T-helper 2 cell (primary cell): Measurements from ENCODE around the gene CATSPER1.
"Not testable (repeated sequence)": the region's sequence is repeated elsewhere in the genome, so short reads cannot be mapped to it uniquely, and the experiment has no call there.

Experiments
- DNase-seq, 5 experiments: peaks; one replicate each; pipeline versions ENCODE4 v3.0.0 to v3.0.0-alpha.2; 2012 to 2022

Gene CATSPER1

DNA sequence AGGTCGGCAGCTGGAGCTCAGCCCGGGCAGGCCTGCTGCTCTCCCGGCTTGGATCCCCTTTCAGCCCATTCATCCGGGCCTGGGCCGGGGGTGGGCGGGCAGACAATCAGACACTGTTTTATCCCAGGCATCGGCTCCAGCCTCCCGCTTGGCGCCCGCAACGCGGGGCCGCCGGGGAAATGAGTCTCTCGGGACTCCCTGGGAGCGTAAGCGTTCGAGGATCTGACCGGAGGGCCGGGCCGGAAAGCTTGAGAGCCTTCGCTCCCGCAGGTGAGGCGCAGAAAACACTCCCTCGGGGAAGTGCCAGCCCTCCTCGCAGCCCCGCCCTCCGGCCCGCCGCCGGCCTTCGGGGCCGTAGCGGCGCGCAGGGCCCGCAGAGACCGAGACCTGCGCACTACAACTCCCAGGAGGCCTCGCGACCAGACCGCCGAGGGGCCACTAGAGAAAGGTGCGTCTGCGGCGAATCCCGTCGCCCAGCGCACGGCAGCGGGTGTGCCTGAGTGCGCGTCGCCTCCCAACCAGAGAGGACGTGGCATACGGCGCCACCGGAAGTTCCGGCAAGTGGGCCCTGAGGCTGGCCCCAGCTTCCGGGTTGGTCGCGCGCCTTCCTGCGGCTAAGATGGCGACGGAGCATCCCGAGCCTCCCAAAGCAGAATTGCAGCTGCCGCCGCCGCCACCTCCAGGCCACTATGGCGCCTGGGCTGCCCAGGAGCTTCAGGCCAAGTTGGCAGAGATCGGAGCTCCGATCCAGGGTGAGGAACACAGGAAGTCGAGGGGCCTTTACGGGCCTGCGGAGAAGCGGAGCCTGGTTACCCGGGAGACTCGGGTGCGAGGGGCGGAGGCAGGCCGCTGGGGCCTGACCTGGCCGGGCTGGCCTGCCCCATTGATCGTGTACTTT, 25.7 kb upstream of the CATSPER1 start, which contains the start of gene SF3B2:
Gene SF3B2 (plus strand): TSS at position 599 of the 898 bp plus-strand sequence. CDS start 21 bp downstream, at position 620.
- DNase-seq, result peak; percentile 88 to 100 (median 95)

DNA sequence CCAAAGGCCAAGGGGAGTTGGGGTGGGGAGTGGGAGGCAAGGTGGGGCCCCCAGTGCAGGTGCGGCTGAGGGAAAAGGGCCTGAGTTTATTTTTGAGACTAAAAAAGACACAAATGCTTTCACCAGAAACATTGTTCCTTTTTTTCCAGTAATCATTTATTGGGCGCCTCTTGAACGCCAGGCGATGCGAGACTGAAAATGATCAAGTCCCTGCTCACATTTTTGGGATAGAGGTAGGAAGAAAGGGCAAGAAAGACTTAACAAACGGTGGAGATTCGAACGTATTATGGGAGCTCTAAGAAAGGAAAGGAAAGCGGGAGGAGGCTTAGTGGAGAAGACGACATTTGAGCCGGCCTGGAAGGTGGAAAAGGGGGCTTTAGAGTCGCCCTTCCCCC, 25.1 kb upstream of the CATSPER1 start:
- no peak for DNase-seq

DNA sequence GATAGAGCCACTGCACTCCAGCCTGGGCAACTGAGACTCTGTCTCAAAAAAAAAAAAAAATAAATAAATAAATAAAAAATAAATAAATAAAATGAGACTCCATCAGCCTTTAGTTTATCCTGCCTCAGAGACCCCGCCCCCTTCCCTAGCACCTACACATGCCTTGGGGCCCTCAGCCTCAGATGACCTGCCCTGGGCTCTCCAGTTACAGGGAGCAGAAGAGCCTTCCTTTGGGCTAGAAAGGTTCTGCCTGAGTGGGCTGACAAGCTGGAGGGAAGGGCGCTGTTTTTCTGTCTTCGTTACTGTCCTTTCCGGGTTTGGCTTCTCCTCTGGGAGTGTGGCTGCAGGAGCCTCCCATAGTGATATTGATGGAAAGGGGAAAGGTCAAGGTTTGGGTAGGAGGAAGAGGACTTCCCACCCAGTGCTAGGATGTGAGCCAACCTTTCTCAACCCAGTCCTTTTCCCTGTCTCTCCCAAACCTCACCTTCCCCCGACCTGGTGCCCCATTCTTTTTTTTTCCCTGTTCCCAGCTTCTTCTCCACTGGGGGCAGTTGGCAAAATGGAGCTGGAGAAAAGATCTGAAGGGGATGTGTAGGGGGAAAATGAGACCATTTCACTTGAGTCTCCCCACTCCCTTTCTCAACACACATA, 24.4 kb upstream of the CATSPER1 start:
- no peak for DNase-seq

DNA sequence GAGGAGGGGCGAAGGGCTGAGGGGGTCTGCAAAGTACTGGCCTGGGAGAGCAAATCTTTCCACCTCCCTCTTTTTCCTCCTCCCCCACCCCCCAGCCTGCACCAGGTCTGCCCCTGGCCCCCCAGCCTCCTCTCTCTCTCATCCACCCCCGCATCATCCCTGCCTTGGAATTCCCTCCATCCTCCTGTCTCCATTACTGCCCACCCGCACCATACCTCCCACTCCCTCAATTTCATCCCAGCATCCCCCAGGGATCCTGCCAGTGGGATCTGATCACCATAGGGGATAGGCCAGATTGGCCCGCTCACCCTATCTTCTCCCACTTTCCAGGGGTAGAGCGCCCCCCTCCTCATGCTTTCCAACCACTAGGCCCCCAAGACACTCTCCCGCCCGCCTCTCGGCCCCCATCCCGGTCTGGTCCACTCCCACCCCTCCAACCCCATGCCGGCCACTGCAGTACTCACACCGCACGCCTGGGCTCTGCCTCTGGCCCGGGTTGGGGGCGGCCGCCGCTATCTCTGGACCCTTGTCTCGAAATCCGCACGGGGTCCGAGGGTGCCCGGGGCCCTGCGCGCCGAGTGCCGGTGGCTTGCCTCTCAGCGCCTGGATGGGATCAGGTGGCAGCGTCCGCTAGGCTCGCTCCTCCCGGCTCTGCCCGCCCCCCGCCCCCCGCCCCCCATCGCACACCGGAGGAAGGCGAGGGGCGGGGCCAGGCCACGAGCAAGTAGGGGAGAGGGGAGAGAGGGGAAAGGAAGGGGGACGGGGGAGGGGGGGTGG, 22.5 kb upstream of the CATSPER1 start, which contains the start of gene GAL3ST3:
Gene GAL3ST3 (minus strand): TSS at position 615 of the 777 bp plus-strand sequence. CDS start 3,746 bp downstream, outside the sequence.
- no peak for DNase-seq

- no peak for DNase-seq
Measured at GRCh38 chr11:66047541-66048365, 21.5 kb upstream of the CATSPER1 start.

DNA sequence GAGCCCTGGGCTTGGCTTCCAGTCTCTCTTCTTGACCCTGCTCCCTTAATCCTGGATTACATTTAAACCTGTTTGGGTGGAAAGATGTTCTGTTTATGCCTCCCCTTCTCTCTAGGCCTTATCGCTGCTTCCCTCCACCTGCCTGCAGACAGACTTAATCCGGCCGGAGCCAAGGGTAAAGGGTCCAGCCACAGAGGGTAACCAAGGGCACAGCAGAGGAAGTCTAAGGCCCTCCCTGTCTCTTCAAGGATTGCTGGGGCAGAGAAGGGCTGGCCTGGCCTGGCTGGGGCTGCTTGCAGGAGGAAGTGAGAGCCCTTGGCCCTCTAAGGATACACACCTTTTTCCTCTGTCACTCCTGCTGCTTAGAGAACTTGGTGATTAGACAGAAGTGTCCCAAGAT, 20.6 kb upstream of the CATSPER1 start:
- DNase-seq, result no peak

DNA sequence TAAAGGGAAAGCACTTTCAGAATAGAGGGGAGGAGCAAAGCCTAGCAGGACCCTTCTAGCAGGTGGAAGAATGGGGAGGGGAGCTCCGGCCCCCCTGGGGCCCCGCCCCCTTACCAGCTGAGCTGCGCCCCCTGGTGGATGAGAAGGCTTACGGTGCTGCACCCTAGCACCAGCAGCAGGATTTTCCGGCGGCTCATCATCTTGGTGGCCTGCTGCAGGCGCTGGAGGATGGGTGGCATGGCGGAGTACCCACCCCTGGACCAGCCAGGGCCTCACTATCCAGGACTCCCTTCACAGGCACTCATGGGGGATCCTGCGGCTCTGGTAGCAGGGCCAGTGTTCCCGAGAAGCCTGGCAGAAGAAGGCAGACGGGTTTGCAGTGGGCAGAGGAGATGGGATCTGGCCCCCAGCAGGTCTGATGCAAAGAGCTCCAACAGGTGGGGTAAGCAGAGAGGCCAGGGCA, 18.9 kb upstream of the CATSPER1 start:
- peak; percentile 66 to 83 (median 74) for DNase-seq

GRCh38 chr11:66044757-66045156, 18.5 kb upstream of the CATSPER1 start:
- no peak for DNase-seq

DNA sequence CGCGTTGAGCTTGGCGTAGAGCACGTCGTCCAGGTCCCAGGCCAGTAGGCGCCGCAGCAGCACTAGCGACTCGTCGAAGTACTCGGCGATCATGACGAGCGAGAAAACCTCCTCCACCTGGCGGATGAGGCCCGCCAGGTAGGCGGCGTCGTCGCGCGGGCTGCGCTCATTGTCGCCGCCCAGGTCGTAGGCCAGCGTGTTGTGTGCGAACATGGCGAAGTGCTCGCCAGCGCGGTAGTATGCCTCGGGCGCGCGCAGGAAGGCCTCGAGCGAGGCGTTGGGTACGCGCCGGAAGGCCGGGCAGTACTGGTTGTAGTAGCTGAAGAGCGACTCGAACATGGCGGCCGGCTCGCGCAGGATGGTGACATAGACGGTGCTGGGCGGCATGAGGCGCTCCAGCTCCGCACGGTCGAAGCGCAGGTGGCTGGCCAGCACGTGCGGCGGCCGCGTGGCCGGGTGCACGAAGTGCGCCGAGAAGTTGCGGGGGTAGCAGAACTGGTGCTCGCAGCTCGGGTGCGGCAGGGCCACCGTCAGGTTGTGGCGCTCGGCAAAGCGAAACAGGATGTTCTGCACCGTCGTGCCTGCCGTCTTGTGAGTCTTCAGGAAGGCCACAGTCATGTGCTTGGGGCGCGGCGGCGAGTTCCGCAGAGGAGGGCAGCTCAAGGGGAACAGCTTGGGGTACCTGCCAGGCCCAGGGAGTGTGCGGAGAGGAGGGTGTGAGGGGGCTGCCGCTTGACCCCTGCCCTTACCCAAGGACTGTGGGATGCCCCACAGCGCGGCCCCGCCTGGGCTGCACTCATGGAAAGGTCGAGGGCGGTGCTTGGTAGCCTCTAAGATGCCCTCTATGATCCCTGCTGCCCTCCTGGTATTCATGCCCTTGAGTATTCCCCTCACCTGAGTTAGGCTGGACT, 17.0 kb upstream of the CATSPER1 start:
- no peak for DNase-seq

- no peak for DNase-seq
Measured at GRCh38 chr11:66042227-66042995, 16.1 kb upstream of the CATSPER1 start.

GRCh38 chr11:66039765-66040164, 13.5 kb upstream of the CATSPER1 start:
- DNase-seq, result no peak

GRCh38 chr11:66037327-66037726, 11.0 kb upstream of the CATSPER1 start:
- DNase-seq, result no peak

- no peak for DNase-seq
Measured at GRCh38 chr11:66036334-66036710, 10.0 kb upstream of the CATSPER1 start.

- DNase-seq, result no peak
Measured at GRCh38 chr11:66035653-66036333, 9.5 kb upstream of the CATSPER1 start.

GRCh38 chr11:66032957-66033735, 6.9 kb upstream of the CATSPER1 start:
- DNase-seq, result no peak

- DNase-seq, result not testable (repeated sequence)
Measured at GRCh38 chr11:66023186-66023440, 3.2 kb downstream of the CATSPER1 start.

GRCh38 chr11:66022401-66023185, 3.7 kb downstream of the CATSPER1 start:
- peak; percentile 49 to 78 (median 66) for DNase-seq
